GM23338 (cell line): Measurements from ENCODE around the gene PHLDA3. TPM values are rescaled to one million over a fixed set of nuclear protein-coding genes. Genes with fewer than 3 reads are reported as not detected.

ENCODE experiments used
- ATAC-seq: fragments of 200-7000 bp; cut with Tn5 transposase; 3 replicates; pipeline ENCODE4 v1.9.1; 2020
- DNase-seq: peaks from one replicate; pipeline ENCODE4 v3.0.0-alpha.2; 2015; ENCODE audit warnings: low spot score
- H2AFZ ChIP-seq: fragments of 200-600 bp; sonication (generic); 2 replicates; pipeline ENCODE4 v1.8.0; 2016; ENCODE audit warnings: antibody characterized with exemption, mild to moderate bottlenecking, moderate library complexity
- H3F3A ChIP-seq: fragments of 200-600 bp; sonication (generic); replicated peaks from 2 replicates; pipeline ENCODE4 v1.8.0; 2017; ENCODE audit warnings: antibody characterized with exemption, mixed run types, low read depth
- H3K27ac ChIP-seq: fragments of 200-600 bp; sonication (generic); 2 replicates; pipeline ENCODE4 v1.6.1; 2016; ENCODE audit warnings: low read depth
- H3K27me3 ChIP-seq: fragments of 200-600 bp; sonication (generic); 2 replicates; pipeline ENCODE4 v1.8.0; 2016; ENCODE audit warnings: mild to moderate bottlenecking, mixed run types, moderate library complexity; ENCODE audit not compliant: insufficient read depth
- H3K36me3 ChIP-seq: fragments of 200-600 bp; sonication (generic); 2 replicates; pipeline ENCODE4 v1.8.0; 2016; ENCODE audit warnings: mild to moderate bottlenecking; ENCODE audit not compliant: insufficient read depth
- H3K4me1 ChIP-seq: fragments of 200-600 bp; sonication (generic); 2 replicates; pipeline ENCODE4 v1.8.0; 2016; ENCODE audit warnings: mild to moderate bottlenecking, moderate library complexity; ENCODE audit not compliant: insufficient read depth
- H3K4me2 ChIP-seq: fragments of 200-600 bp; sonication (generic); 2 replicates; pipeline ENCODE4 v1.7.1; 2017; ENCODE audit warnings: mixed run types
- H3K4me3 ChIP-seq: fragments of 200-600 bp; sonication (generic); 2 replicates; pipeline ENCODE4 v1.6.1; 2016; ENCODE audit warnings: mixed run types
- H3K79me2 ChIP-seq: fragments of 200-600 bp; sonication (generic); replicated peaks from 2 replicates; pipeline ENCODE4 v1.8.0; 2017; ENCODE audit warnings: mild to moderate bottlenecking; ENCODE audit not compliant: insufficient read depth
- H3K9me2 ChIP-seq: fragments of 200-600 bp; sonication (generic); 2 replicates; pipeline ENCODE4 v1.8.0; 2017; ENCODE audit not compliant: insufficient read depth
- H4K20me1 ChIP-seq: fragments of 200-600 bp; sonication (generic); replicated peaks from 2 replicates; pipeline ENCODE4 v1.8.0; 2017; ENCODE audit warnings: mild to moderate bottlenecking; ENCODE audit not compliant: insufficient read depth
- H3K27ac Mint-ChIP-seq: 2 replicates; pipeline ENCODE4 v1.8.0; 2020; ENCODE audit warnings: inconsistent platforms, mild to moderate bottlenecking, moderate library complexity, mixed read lengths
- H3K27me3 Mint-ChIP-seq: 3 replicates; pipeline ENCODE4 v1.8.0; 2022; ENCODE audit warnings: low read depth, mild to moderate bottlenecking, moderate library complexity, mixed read lengths, inconsistent platforms; ENCODE audit not compliant: insufficient read depth, poor library complexity
- H3K36me3 Mint-ChIP-seq: 3 replicates; pipeline ENCODE4 v1.8.0; 2021; ENCODE audit warnings: low read depth, mild to moderate bottlenecking, inconsistent platforms, moderate library complexity, mixed read lengths
- H3K4me1 Mint-ChIP-seq: 3 replicates; pipeline ENCODE4 v1.8.0; 2020; ENCODE audit warnings: mild to moderate bottlenecking, inconsistent platforms, mixed read lengths
- H3K4me3 Mint-ChIP-seq: 3 replicates; pipeline ENCODE4 v1.8.0; 2021; ENCODE audit warnings: moderate library complexity, mild to moderate bottlenecking, inconsistent platforms, mixed read lengths
- H3K9me3 Mint-ChIP-seq: 3 replicates; pipeline ENCODE4 v1.8.0; 2020; ENCODE audit warnings: moderate library complexity, mild to moderate bottlenecking, inconsistent platforms, mixed read lengths
- STAT1 ChIP-seq: IDR thresholded peaks from one replicate; pipeline ENCODE4 v1.6.1; 2016; ENCODE audit warnings: antibody characterized with exemption; ENCODE audit not compliant: unreplicated experiment
- polyA plus RNA-seq: library from polyadenylated mRNA; unstranded; fragments of >200 nt; fragmentation: Nextera tagmentation; extraction: Ambion mirVana; gene quantifications from 2 replicates; pipeline ENCODE4 v1.2.1, GENCODE V29; 2016
- total RNA-seq: library from RNA; depleted of rRNA; stranded (reverse); fragments of >200 nt; shearing (Covaris generic); gene quantifications from 2 replicates; pipeline ENCODE4 v1.2.3, GENCODE V29; 2014
- TF ChIP-seq, protein P1 (sequence below): fragments of 250-450 bp; sonication (Bioruptor Pico); IDR thresholded peaks from 2 replicates; pipeline ENCODE4 v1.5.0; 2020; ENCODE audit warnings: mild to moderate bottlenecking, moderate library complexity
- TF ChIP-seq, protein P2 (sequence below): IDR thresholded peaks from one replicate; pipeline ENCODE4 v1.6.1; 2018; ENCODE audit warnings: antibody characterized with exemption; ENCODE audit not compliant: unreplicated experiment

Gene PHLDA3
- total and polyA plus RNA-seq, 2 experiments from 2014 or later: 37.5 to 87.4 TPM

DNA sequence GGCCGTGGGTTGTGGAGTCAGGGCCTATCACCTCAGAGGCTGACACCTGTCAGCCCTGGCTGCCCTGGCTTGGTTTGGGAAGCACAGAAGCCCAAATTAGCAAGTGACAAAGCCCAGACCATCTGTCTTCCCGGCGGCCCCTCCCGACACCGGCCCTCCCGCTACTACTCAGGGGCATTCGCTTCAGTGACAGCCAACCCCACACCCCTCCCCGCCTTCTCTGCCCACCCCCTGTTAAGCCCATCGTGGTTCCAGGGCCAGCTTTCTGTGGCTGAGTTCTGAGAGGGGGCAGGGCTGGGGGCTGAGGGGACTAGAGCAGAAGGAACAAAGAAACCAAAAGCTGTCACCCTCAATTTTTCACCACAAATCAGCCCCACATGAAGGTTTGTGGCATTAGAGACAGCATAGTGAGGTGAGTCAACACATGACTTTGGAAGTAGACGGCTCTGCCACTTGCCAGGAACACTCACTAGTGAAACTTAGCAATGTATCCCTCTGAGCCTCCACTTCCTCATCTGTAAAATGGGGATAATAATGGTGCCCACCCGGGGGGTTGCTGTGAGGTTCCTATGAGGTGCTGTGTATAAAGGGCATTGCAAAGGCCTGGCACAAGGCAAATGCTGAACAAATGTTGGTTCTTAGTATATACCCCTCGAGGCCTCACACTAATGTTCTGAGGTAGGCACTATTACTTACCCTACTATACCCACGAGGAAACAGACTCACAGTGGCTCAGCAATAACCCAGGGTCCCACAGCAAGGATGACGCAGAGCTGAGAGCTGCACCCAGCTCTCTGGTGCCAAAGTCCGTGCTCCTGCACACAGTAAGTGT is 42.3 kb downstream of the PHLDA3 start (continued):
- TF ChIP-seq, protein P1, sequence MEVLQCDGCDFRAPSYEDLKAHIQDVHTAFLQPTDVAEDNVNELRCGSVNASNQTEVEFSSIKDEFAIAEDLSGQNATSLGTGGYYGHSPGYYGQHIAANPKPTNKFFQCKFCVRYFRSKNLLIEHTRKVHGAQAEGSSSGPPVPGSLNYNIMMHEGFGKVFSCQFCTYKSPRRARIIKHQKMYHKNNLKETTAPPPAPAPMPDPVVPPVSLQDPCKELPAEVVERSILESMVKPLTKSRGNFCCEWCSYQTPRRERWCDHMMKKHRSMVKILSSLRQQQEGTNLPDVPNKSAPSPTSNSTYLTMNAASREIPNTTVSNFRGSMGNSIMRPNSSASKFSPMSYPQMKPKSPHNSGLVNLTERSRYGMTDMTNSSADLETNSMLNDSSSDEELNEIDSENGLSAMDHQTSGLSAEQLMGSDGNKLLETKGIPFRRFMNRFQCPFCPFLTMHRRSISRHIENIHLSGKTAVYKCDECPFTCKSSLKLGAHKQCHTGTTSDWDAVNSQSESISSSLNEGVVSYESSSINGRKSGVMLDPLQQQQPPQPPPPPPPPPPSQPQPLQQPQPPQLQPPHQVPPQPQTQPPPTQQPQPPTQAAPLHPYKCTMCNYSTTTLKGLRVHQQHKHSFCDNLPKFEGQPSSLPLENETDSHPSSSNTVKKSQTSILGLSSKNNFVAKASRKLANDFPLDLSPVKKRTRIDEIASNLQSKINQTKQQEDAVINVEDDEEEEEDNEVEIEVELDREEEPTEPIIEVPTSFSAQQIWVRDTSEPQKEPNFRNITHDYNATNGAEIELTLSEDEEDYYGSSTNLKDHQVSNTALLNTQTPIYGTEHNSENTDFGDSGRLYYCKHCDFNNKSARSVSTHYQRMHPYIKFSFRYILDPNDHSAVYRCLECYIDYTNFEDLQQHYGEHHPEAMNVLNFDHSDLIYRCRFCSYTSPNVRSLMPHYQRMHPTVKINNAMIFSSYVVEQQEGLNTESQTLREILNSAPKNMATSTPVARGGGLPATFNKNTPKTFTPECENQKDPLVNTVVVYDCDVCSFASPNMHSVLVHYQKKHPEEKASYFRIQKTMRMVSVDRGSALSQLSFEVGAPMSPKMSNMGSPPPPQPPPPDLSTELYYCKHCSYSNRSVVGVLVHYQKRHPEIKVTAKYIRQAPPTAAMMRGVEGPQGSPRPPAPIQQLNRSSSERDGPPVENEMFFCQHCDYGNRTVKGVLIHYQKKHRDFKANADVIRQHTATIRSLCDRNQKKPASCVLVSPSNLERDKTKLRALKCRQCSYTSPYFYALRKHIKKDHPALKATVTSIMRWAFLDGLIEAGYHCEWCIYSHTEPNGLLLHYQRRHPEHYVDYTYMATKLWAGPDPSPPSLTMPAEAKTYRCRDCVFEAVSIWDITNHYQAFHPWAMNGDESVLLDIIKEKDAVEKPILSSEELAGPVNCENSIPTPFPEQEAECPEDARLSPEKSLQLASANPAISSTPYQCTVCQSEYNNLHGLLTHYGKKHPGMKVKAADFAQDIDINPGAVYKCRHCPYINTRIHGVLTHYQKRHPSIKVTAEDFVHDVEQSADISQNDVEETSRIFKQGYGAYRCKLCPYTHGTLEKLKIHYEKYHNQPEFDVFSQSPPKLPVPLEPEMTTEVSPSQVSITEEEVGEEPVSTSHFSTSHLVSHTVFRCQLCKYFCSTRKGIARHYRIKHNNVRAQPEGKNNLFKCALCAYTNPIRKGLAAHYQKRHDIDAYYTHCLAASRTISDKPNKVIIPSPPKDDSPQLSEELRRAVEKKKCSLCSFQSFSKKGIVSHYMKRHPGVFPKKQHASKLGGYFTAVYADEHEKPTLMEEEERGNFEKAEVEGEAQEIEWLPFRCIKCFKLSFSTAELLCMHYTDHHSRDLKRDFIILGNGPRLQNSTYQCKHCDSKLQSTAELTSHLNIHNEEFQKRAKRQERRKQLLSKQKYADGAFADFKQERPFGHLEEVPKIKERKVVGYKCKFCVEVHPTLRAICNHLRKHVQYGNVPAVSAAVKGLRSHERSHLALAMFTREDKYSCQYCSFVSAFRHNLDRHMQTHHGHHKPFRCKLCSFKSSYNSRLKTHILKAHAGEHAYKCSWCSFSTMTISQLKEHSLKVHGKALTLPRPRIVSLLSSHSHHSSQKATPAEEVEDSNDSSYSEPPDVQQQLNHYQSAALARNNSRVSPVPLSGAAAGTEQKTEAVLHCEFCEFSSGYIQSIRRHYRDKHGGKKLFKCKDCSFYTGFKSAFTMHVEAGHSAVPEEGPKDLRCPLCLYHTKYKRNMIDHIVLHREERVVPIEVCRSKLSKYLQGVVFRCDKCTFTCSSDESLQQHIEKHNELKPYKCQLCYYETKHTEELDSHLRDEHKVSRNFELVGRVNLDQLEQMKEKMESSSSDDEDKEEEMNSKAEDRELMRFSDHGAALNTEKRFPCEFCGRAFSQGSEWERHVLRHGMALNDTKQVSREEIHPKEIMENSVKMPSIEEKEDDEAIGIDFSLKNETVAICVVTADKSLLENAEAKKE (CRISPR knock-in tag): no peak

DNA sequence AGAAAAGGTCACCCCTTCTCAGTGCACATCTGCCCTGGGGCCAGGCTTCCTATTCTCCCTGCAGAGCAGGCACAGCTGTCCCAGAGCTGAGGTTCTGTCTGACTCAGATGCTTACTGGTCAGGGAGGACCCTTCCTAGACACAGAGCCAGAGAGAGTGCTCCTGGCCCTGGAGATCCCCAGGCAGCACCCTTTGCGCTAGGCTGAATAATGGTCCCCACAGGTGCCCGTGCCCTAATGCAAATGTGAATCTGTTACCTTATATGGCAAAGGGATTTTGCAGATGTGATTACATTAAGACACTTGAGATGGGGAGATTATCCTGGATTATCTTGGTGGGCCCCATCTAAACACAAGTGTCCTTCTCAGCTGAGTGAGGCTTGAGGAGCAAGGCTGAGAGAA is 44.8 kb downstream of the PHLDA3 start:
- TF ChIP-seq, protein P2, sequence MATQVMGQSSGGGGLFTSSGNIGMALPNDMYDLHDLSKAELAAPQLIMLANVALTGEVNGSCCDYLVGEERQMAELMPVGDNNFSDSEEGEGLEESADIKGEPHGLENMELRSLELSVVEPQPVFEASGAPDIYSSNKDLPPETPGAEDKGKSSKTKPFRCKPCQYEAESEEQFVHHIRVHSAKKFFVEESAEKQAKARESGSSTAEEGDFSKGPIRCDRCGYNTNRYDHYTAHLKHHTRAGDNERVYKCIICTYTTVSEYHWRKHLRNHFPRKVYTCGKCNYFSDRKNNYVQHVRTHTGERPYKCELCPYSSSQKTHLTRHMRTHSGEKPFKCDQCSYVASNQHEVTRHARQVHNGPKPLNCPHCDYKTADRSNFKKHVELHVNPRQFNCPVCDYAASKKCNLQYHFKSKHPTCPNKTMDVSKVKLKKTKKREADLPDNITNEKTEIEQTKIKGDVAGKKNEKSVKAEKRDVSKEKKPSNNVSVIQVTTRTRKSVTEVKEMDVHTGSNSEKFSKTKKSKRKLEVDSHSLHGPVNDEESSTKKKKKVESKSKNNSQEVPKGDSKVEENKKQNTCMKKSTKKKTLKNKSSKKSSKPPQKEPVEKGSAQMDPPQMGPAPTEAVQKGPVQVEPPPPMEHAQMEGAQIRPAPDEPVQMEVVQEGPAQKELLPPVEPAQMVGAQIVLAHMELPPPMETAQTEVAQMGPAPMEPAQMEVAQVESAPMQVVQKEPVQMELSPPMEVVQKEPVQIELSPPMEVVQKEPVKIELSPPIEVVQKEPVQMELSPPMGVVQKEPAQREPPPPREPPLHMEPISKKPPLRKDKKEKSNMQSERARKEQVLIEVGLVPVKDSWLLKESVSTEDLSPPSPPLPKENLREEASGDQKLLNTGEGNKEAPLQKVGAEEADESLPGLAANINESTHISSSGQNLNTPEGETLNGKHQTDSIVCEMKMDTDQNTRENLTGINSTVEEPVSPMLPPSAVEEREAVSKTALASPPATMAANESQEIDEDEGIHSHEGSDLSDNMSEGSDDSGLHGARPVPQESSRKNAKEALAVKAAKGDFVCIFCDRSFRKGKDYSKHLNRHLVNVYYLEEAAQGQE: no peak
- TF ChIP-seq STAT1: no peak
- H2AFZ ChIP-seq: no peak overlapping the region
- H3K27ac ChIP-seq: no peak overlapping the region
- no peaks in the 10 kb centered on the region for H3K27me3 ChIP-seq
- Mint-ChIP-seq H3K9me3 (peaks cover 3% of the 10 kb centered on the region; the same call in 1 of the 3 replicates), H3K27me3 (peaks cover 10% of the 10 kb centered on the region), H3K4me1 (peaks cover 15% of the 10 kb centered on the region), H3K27ac (no peak overlapping the region), H3K36me3 (no peaks in the 10 kb centered on the region; the same call in 2 of the 3 replicates), H3K4me3 (no peak overlapping the region)
- H3K4me3 ChIP-seq: no peak overlapping the region
- no peaks in the 10 kb centered on the region for H3K9me2 ChIP-seq
- H3K79me2 ChIP-seq: no peaks in the 10 kb centered on the region
- no peak overlapping the region for H3K4me2 ChIP-seq
- no peaks in the 10 kb centered on the region for H3K36me3 ChIP-seq
- ATAC-seq (no peak), DNase-seq (no peak)
- no peaks in the 10 kb centered on the region for H4K20me1 ChIP-seq
- no peaks in the 10 kb centered on the region for H3K4me1 ChIP-seq
- H3F3A ChIP-seq: no peaks in the 10 kb centered on the region
